Stimulated activated naive CD8-positive, alpha-beta T cell treated with anti-CD3 and anti-CD28 coated beads, Interleukin-15, amount 100 ng/mL, for 72 hours (primary cell): ENCODE data around the gene CDSN.

Experiments
- ATAC-seq: fragments of 150-1000 bp; cut with Tn5 transposase; 2 replicates; pipeline ENCODE4 v1.10.0; 2021; ENCODE audit warnings: mild to moderate bottlenecking, moderate library complexity
- DNase-seq, 2 donors: peaks; one replicate each; pipeline ENCODE4 v3.0.0; 2021 to 2022
- H3K27ac Mint-ChIP-seq, 2 donors: one replicate each; pipeline ENCODE4 v1.8.0; 2022; ENCODE audit warnings: mild to moderate bottlenecking in 2 of 2, mixed read lengths in 2 of 2, moderate library complexity in 2 of 2
- H3K27me3 Mint-ChIP-seq: one replicate; pipeline ENCODE4 v1.8.0; 2022; ENCODE audit warnings: mixed read lengths
- H3K4me1 Mint-ChIP-seq: one replicate; pipeline ENCODE4 v1.8.0; 2022; ENCODE audit warnings: mild to moderate bottlenecking, mixed read lengths
- H3K4me3 Mint-ChIP-seq, 2 donors: one replicate each; pipeline ENCODE4 v1.8.0; 2022; ENCODE audit warnings: mild to moderate bottlenecking in 2 of 2, mixed read lengths in 2 of 2, moderate library complexity in 1 of 2
- H3K9me3 Mint-ChIP-seq, 2 donors: one replicate each; pipeline ENCODE4 v1.8.0; 2022; ENCODE audit warnings: mixed read lengths in 2 of 2

The CDSN gene

GRCh38 chr6:31113861-31114540, 6.2 kb downstream of the CDSN start:
- no peaks in the 10 kb centered on the region for H3K4me1 Mint-ChIP-seq
- DNase-seq, result no peak
- no peaks in the 10 kb centered on the region for H3K9me3 Mint-ChIP-seq
- H3K4me3 Mint-ChIP-seq, result no peak overlapping the region
- H3K27me3 Mint-ChIP-seq, result peaks cover 19% of the 10 kb centered on the region
- no peak for ATAC-seq
- no peak overlapping the region for H3K27ac Mint-ChIP-seq

- Mint-ChIP-seq H3K4me3 (no peak within 1 kb of the TSS), H3K27ac (no peak within 1 kb of the TSS), H3K9me3 (no peaks in the 10 kb centered on the region), H3K4me1 (no peaks in the 10 kb centered on the region), H3K27me3 (peaks cover 19% of the 10 kb centered on the region)
- DNase-seq, result no peak
- no peak for ATAC-seq
Observed at GRCh38 chr6:31112478-31112877, 7.8 kb downstream of the CDSN start, which contains the start of gene C6orf15. Gene C6orf15, minus strand, starts transcription at chr6:31112575. Its CDS starts 20 bp downstream, at chr6:31112555.

- no peak overlapping the region for H3K4me3 Mint-ChIP-seq
- DNase-seq (no peak), ATAC-seq (no peak)
- no peaks in the 10 kb centered on the region for H3K4me1 Mint-ChIP-seq
- no peaks in the 10 kb centered on the region for H3K9me3 Mint-ChIP-seq
- peaks cover 19% of the 10 kb centered on the region for H3K27me3 Mint-ChIP-seq
- H3K27ac Mint-ChIP-seq, result no peak overlapping the region
Observed at GRCh38 chr6:31111712-31112111, 8.5 kb downstream of the CDSN start.

- H3K27ac Mint-ChIP-seq, result no peak overlapping the region
- H3K9me3 Mint-ChIP-seq, result no peaks in the 10 kb centered on the region
- DNase-seq (no peak), ATAC-seq (no peak)
- peaks cover 17% of the 10 kb centered on the region for H3K27me3 Mint-ChIP-seq
- no peak overlapping the region for H3K4me3 Mint-ChIP-seq
- no peaks in the 10 kb centered on the region for H3K4me1 Mint-ChIP-seq
Observed at GRCh38 chr6:31110825-31111582, 9.2 kb downstream of the CDSN start.

- H3K4me3 Mint-ChIP-seq, result no peak overlapping the region
- no peak for ATAC-seq
- no peak for DNase-seq
- no peaks in the 10 kb centered on the region for H3K4me1 Mint-ChIP-seq
- no peak overlapping the region for H3K27ac Mint-ChIP-seq
- H3K27me3 Mint-ChIP-seq, result peaks cover 13% of the 10 kb centered on the region
- no peaks in the 10 kb centered on the region for H3K9me3 Mint-ChIP-seq
Observed at GRCh38 chr6:31107052-31107451, 13.2 kb downstream of the CDSN start.

- H3K9me3 Mint-ChIP-seq, result no peaks in the 10 kb centered on the region
- no peaks in the 10 kb centered on the region for H3K4me1 Mint-ChIP-seq
- H3K4me3 Mint-ChIP-seq, result no peak overlapping the region
- H3K27me3 Mint-ChIP-seq, result no peaks in the 10 kb centered on the region
- DNase-seq (no peak), ATAC-seq (no peak)
- H3K27ac Mint-ChIP-seq, result no peak overlapping the region
Observed at GRCh38 chr6:31103136-31103535, 17.1 kb downstream of the CDSN start.

GRCh38 chr6:31098449-31098938, 21.8 kb downstream of the CDSN start:
- no peak for ATAC-seq
- no peak overlapping the region for H3K27ac Mint-ChIP-seq
- no peaks in the 10 kb centered on the region for H3K9me3 Mint-ChIP-seq
- DNase-seq, result no peak
- H3K4me1 Mint-ChIP-seq, result peaks cover 29% of the 10 kb centered on the region
- H3K4me3 Mint-ChIP-seq, result no peak overlapping the region
- H3K27me3 Mint-ChIP-seq, result no peaks in the 10 kb centered on the region

- ATAC-seq (no peak), DNase-seq (no peak)
- H3K27ac Mint-ChIP-seq, result no peak overlapping the region
- no peaks in the 10 kb centered on the region for H3K27me3 Mint-ChIP-seq
- no peaks in the 10 kb centered on the region for H3K9me3 Mint-ChIP-seq
- H3K4me1 Mint-ChIP-seq, result peaks cover 29% of the 10 kb centered on the region
- H3K4me3 Mint-ChIP-seq, result no peak overlapping the region
Observed at GRCh38 chr6:31096656-31097055, 23.6 kb downstream of the CDSN start.

- no peak for DNase-seq
- peaks cover 29% of the 10 kb centered on the region for H3K4me1 Mint-ChIP-seq
- no peak overlapping the region for H3K27ac Mint-ChIP-seq
- no peaks in the 10 kb centered on the region for H3K27me3 Mint-ChIP-seq
- H3K4me3 Mint-ChIP-seq, result no peak overlapping the region
- no peaks in the 10 kb centered on the region for H3K9me3 Mint-ChIP-seq
- no peak for ATAC-seq
Observed at GRCh38 chr6:31096215-31096614, 24.0 kb downstream of the CDSN start.

GRCh38 chr6:31094389-31094881, 25.8 kb downstream of the CDSN start:
- ATAC-seq, result peak; percentile 80
- DNase-seq, result no peak
- Mint-ChIP-seq H3K4me3 (peak overlapping the region; percentile 30 to 37), H3K27me3 (no peaks in the 10 kb centered on the region), H3K9me3 (no peaks in the 10 kb centered on the region), H3K27ac (peak overlapping the region; percentile 67 to 90), H3K4me1 (peaks cover 29% of the 10 kb centered on the region)

- Mint-ChIP-seq H3K4me1 (peaks cover 29% of the 10 kb centered on the region), H3K9me3 (no peaks in the 10 kb centered on the region), H3K27ac (no peak overlapping the region), H3K4me3 (no peak overlapping the region), H3K27me3 (no peaks in the 10 kb centered on the region)
- DNase-seq (no peak), ATAC-seq (no peak)
Observed at GRCh38 chr6:31092769-31093505, 27.3 kb downstream of the CDSN start.

GRCh38 chr6:31092238-31092637, 28.0 kb downstream of the CDSN start:
- Mint-ChIP-seq H3K27me3 (no peaks in the 10 kb centered on the region), H3K4me1 (peaks cover 29% of the 10 kb centered on the region), H3K27ac (no peak overlapping the region), H3K9me3 (no peaks in the 10 kb centered on the region), H3K4me3 (no peak overlapping the region)
- ATAC-seq (no peak), DNase-seq (no peak)

- no peak for ATAC-seq
- Mint-ChIP-seq H3K27ac (no peak overlapping the region), H3K9me3 (no peaks in the 10 kb centered on the region), H3K4me3 (no peak overlapping the region), H3K4me1 (peaks cover 29% of the 10 kb centered on the region), H3K27me3 (no peaks in the 10 kb centered on the region)
- no peak for DNase-seq
Observed at GRCh38 chr6:31091680-31092079, 28.6 kb downstream of the CDSN start.

GRCh38 chr6:31090973-31091364, 29.3 kb downstream of the CDSN start:
- Mint-ChIP-seq H3K9me3 (no peaks in the 10 kb centered on the region), H3K27ac (no peak overlapping the region), H3K4me1 (peaks cover 30% of the 10 kb centered on the region), H3K27me3 (no peaks in the 10 kb centered on the region), H3K4me3 (no peak overlapping the region)
- DNase-seq (no peak), ATAC-seq (no peak)

GRCh38 chr6:31090275-31090972, 29.8 kb downstream of the CDSN start:
- H3K27ac Mint-ChIP-seq, result no peak overlapping the region
- H3K27me3 Mint-ChIP-seq, result no peaks in the 10 kb centered on the region
- no peaks in the 10 kb centered on the region for H3K9me3 Mint-ChIP-seq
- ATAC-seq (no peak), DNase-seq (no peak)
- no peak overlapping the region for H3K4me3 Mint-ChIP-seq
- H3K4me1 Mint-ChIP-seq, result peaks cover 29% of the 10 kb centered on the region
